Measurements from ENCODE around the gene ADI1.
A peak's percentile ranks its signal among the peaks of the same experiment; 100 is the strongest.
"Not testable (repeated sequence)": the region's sequence is repeated elsewhere in the genome, so short reads cannot be mapped to it uniquely, and the experiment has no call there.

Gene ADI1

GRCh38 chr2:3527886-3528785 is 8.8 kb upstream of the ADI1 start:
- DNase-seq, result no peak

- DNase-seq, result no peak
Observed at GRCh38 chr2:3526871-3527270, 7.5 kb upstream of the ADI1 start.

- no peak for DNase-seq
Observed at GRCh38 chr2:3523551-3524041, 4.3 kb upstream of the ADI1 start.

- DNase-seq, result no peak
Observed at GRCh38 chr2:3522961-3523421, 3.7 kb upstream of the ADI1 start.

- DNase-seq, result no peak
Observed at GRCh38 chr2:3520591-3520990, 1.3 kb upstream of the ADI1 start.

GRCh38 chr2:3518496-3519254 is 656 bp downstream of the ADI1 start:
- peak; percentile 97 to 98 for DNase-seq

DNA sequence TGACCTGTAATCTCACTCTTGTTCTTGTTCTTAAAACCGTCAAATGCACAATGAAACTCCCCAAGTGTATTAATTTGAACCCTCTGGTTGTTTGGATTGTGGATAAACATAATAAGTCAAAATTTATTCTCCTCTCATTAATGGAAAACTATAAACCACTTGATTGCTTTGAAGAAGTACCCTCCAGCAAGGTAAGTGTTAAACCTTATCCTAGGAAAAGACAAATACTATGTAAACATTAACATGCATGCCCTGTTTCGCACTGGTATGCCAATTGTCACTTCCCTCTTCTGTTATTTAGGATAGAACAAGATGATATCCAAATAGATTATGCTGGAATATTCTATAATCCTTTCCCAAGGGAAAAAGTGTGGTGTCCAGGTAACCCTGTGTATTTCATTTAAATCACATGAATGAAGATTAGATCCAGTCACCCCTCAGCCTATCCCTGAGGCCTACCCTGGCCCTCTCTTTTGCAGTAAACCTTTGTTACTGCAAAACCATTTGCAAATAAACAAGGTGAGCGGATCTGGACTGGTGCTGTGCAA is 1.3 kb downstream of the ADI1 start:
- DNase-seq, result no peak

DNA sequence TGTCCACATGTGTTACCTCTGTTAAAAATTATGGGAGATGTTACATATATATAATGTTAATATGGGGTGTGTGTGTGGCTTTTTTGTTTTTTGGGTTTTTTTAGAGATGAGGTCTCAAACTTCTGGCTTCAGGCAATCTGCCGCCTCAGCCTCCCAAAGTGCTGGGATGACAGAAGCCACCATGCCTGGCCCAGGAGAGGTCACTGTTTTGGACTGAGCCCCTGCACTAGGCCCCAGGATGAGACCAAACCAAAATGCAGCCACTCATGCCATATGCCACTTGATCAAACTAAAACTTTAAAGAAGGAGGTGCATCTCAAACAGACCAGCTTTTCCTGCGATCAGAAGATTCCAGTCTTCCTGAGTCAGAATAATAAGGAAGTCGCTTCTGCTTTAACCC is 2.5 kb downstream of the ADI1 start:
- DNase-seq, result no peak

- not testable (repeated sequence) for DNase-seq
Observed at GRCh38 chr2:3515438-3515837, 3.9 kb downstream of the ADI1 start.

DNA sequence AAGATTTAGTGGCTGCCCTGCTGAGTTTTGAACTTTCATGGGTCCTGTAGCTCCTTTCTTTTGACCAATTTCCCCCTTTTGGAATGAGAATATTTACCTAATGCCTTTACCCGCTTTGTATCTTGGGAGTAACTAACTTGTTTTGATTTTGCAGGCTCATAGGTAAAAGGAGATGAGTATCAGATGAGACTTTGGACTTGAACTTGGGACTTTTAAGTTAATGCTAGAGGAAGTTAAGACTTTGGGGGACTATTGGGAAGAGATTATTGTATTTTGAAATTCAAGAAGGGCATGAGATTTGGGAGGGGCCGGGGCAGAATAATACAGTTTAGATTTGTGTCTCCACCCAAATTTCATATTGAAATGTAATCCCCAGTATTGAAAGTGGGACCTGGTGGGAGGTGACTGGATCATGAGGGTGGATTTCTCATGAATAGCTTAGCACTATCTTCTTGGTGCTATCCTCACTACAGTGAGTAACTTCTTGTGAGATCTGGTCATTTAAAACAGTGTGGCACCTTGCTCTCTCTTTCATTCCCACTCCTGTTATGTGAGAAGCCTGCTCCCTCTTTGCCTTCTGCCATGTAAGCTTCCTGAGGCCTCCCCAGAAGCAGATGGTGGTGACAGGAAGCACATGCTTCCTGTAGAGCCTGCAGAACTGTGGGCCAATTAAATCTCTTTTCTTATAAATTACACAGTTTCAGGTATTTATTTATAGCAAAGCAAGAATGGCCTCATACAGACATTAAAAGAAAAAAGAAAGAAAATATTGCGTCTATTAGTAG is 6.1 kb downstream of the ADI1 start:
- no peak for DNase-seq

- DNase-seq, result no peak
Observed at GRCh38 chr2:3512086-3512485, 7.2 kb downstream of the ADI1 start.

GRCh38 chr2:3505771-3506170 is 13.6 kb downstream of the ADI1 start:
- no peak for DNase-seq

GRCh38 chr2:3504741-3505140 is 14.6 kb downstream of the ADI1 start:
- no peak for DNase-seq

GRCh38 chr2:3503483-3503882 is 15.8 kb downstream of the ADI1 start:
- DNase-seq, result no peak

DNA sequence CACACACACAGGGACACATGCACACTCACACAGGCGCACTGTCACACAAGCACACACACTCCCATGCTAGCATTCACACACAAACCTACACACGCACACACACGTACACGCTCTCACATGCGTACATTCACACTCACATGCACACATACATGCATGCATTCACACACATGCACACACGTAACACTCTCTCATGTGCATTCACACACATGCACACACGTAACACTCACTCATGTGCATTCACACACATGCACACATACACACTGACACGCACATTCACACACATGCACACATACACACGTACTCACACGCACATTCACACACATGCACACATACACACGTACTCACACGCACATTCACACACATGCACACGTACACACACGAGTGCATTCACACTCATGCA is 16.3 kb downstream of the ADI1 start:
- no peak for DNase-seq

- DNase-seq, result no peak
Observed at GRCh38 chr2:3500326-3500899, 18.9 kb downstream of the ADI1 start.

- no peak for DNase-seq
Observed at GRCh38 chr2:3498783-3499394, 20.4 kb downstream of the ADI1 start.

DNA sequence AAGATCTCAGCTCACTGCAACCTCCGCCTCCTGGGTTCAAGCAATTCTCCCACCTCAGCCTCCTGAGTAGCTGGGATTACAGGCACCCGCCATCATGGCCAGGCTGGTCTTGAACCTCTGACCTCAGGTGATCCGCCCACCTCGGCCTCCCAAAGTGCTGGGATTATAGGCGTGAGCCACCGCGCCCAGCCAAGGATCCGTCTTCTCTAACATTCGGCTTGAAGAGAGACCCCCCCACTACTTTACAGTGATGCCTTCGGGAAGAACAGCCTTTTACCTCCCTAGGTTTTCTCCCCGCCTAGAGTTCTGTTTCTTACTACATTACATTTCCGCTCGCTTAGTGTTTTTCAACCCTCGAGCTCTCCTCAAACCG is 22.6 kb downstream of the ADI1 start:
- DNase-seq, result not testable (repeated sequence)

DNA sequence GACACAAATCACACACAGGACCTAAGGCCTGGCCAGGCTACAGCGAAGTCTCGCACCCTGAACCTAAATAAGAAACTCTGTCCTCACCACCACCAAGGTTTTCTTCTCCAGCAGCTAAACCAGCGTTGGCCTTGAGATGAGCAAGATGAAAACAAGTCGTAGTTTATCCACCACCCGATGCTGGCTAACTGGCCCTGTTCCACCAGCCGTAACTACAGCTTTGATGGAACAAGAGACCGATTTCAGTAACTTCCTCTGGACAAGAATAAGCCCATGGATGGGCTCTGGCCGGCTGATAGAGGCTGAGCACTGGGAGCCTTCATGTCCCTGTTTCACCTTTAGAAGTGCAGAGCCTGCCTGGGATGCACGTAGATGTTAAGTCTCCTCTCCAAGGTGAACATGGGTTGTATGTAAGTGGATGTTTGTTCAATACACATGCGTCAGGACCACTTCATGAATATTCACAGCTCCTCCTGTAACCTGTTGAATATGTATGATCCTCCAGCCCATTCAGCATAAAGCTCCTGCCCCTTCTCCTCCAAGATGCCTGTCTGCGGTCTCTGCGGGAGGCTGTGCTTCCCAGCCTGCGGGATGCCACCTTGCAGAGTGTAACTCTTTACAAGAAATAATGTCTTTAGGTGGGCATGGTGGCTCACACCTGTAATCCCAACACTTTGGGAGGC is 24.2 kb downstream of the ADI1 start:
- DNase-seq, result no peak

DNA sequence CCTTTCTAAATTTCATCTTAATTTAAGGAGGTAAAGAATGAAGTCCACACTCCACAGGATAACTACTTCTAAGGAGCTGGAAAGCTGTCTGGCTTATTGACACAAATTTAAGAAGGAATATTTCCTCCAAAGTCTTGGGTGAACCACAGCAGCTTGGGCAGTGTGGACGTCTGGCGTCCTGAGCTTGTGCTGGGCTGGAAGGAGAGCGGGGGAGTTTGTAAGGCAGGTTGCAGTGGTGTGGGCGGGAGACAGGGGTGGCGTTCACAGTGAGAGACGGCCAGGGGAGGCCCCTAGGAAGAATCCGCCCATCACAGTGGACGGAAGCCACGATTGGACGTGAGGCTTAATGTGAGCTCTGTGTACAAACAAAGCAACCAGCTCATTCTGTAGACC is 25.7 kb downstream of the ADI1 start:
- no peak for DNase-seq

- DNase-seq, result no peak
Observed at GRCh38 chr2:3492951-3493614, 26.2 kb downstream of the ADI1 start.

Data from stimulated activated CD4-positive, alpha-beta T cell treated with anti-CD3 and anti-CD28 coated beads, Interleukin-2, amount 100 ng/mL, for 24 hours (primary cell).